Stimulated activated CD8-positive, alpha-beta memory T cell treated with anti-CD3 and anti-CD28 coated beads, Interleukin-12 subunit alpha, Interleukin-12 subunit beta, amount 100 ng/mL, for 1 hour (primary cell): ENCODE measurements around the gene PPIA.
"Not testable (repeated sequence)": the region's sequence is repeated elsewhere in the genome, so short reads cannot be mapped to it uniquely, and the experiment has no call there.

Source experiments
- DNase-seq: peaks from one replicate; pipeline ENCODE4 v3.0.0-alpha.2; 2020; ENCODE audit warnings: low read depth

The PPIA gene

GRCh38 chr7:44827567-44827966, 31.1 kb downstream of the PPIA start:
- no peak for DNase-seq

- no peak for DNase-seq
Observed at GRCh38 chr7:44838751-44839150, 42.3 kb downstream of the PPIA start.

- not testable (repeated sequence) for DNase-seq
Observed at GRCh38 chr7:44842675-44843074, 46.2 kb downstream of the PPIA start.

- not testable (repeated sequence) for DNase-seq
Observed at GRCh38 chr7:44843440-44843839, 47.0 kb downstream of the PPIA start.

GRCh38 chr7:44845451-44845850, 49.0 kb downstream of the PPIA start:
- DNase-seq: no peak

GRCh38 chr7:44846390-44846789, 49.9 kb downstream of the PPIA start:
- not testable (repeated sequence) for DNase-seq

- no peak for DNase-seq
Observed at GRCh38 chr7:44846816-44847508, 50.5 kb downstream of the PPIA start.

GRCh38 chr7:44847509-44847919, 51.0 kb downstream of the PPIA start:
- DNase-seq: peak; percentile 74

GRCh38 chr7:44847920-44848634, 51.6 kb downstream of the PPIA start, which contains the start of gene H2AZ2:
Gene H2AZ2, minus strand, starts transcription at chr7:44848087. Its CDS starts 116 bp downstream, at chr7:44847971.
- DNase-seq: peak; percentile 100

- no peak for DNase-seq
Observed at GRCh38 chr7:44849259-44849884, 52.9 kb downstream of the PPIA start.

GRCh38 chr7:44849885-44850544, 53.5 kb downstream of the PPIA start:
- DNase-seq: no peak

- no peak for DNase-seq
Observed at GRCh38 chr7:44852590-44852989, 56.1 kb downstream of the PPIA start.
